NCI-H774 (cell line): ENCODE results near the gene DAB2IP.
"Not testable (repeated sequence)": the region's sequence is repeated elsewhere in the genome, so short reads cannot be mapped to it uniquely, and the experiment has no call there.

Experiments
- DNase-seq: peaks from one replicate; lab custom pipeline; 2025; lab: John Stamatoyannopoulos, UW

Gene DAB2IP

DNA sequence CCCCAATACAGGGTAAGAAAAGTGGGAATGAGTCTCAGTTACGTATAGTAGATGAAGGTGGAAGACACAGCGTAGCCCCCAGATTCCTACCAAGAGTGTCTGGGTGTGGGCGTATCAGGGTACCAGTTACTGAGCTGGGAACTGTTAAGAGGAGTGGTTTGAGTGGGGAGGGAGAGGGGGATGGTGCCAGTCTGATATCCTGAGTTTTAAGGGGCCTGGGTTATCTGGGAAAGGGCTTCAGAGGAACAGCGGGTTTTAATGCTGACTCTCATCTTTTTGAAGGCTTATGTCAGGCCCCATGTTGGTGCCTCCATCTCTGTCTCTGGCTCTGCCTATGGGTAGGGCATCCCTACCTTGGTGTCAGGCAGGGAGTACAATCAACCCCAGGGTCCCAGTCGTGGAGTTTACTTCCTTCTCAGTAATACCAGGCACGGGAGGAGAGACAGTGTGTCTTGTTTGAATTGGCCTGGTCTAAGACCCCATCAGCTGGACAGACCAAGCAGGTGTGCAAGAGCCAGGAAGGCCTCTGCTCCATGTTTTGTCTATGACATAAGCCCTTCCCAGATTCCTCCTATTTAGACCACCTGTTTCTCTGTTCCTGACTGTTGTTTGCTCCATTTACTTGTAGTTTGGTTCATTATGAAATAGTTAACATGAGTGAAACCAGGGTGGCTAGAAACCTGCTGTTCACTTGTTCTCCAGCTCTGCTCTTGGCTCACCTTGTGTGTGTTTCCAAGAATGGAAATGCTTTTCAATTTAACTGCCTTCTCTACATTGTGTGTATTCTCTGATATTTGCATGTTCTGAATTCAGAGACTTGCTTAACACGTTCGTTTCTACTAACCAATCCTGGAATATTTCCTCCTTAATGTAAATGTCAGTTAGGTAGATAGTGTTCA, 125.6 kb downstream of the DAB2IP start:
- DNase-seq = no peak

DNA sequence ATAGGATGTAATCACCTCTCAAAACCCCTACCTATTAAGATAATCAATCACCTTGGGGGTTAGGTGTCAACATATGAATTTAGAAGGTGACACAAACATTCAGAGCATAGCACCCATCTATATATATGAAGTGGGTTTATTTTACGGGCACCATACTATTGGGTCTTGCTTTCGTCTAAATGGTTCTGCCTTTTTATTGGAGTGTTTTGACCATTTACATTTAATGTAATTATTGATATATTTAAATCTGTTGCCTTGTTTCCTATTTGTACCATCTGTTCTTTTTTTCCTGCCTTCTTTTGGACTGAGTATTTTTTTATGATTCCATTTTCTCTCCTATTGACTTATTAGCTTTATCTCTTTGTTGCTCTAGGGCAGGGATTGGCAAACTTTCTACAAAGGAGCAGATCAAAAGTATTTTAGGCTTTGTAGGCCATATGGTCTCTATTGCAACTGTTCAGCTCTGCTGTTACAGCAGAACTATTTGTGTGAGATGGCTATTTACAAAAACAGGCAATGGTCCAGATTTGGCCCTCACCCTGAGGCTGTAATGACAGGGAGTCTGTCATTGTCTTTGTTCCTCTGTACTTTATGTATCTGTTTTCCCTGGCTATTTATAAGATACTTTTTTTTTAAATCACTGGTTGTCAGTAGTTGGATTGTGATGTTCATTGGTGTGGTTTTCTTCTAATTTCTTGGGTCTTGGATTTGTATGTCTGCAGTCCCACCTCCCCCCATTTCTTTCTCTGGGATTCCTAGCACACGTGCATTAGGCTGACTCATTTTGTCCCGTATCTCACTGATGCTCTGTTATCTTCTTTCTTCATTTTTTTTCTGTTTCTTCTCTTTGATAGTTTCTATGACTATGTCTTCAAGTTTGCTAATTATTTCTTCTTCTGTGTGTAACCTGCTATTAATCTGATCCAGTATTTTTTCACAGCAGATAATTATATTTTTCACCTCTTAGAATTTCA, 127.1 kb downstream of the DAB2IP start:
- no peak for DNase-seq

DNA sequence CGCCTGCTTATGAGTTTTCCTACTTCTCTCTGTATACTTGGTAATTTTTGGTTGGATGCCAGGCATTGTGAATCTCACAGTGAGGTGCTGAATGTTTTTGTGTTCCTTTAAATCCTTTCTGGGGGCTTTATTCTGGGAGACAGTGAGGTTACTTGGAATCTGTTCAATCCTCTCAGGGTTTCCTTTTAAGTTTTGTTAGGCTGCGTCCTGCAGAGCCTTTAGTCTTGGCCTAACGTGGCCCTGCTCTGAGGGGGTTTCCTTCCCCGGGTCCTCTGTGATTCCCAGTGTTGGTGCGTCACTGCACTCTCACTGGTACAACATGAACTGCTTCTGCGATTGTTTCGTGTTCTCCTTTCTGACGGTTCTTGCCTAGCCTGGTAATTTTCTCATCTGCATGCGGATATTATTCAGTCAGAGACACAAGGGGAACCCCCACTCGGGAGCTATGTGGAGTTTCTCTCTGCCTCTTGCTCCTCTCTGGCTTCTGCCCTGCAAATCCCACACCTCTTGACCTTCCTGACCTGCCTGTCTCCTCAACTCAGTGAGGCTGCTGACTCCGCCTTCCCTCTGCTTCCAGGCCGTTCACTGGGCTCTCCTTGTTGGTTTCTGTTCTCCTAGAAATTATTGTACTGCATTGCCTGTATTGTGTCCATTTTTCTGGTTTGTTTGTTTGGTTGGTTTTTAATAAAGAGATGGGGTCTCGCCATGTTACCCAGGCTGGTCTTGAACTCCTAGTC, 128.1 kb downstream of the DAB2IP start:
- no peak for DNase-seq

DNA sequence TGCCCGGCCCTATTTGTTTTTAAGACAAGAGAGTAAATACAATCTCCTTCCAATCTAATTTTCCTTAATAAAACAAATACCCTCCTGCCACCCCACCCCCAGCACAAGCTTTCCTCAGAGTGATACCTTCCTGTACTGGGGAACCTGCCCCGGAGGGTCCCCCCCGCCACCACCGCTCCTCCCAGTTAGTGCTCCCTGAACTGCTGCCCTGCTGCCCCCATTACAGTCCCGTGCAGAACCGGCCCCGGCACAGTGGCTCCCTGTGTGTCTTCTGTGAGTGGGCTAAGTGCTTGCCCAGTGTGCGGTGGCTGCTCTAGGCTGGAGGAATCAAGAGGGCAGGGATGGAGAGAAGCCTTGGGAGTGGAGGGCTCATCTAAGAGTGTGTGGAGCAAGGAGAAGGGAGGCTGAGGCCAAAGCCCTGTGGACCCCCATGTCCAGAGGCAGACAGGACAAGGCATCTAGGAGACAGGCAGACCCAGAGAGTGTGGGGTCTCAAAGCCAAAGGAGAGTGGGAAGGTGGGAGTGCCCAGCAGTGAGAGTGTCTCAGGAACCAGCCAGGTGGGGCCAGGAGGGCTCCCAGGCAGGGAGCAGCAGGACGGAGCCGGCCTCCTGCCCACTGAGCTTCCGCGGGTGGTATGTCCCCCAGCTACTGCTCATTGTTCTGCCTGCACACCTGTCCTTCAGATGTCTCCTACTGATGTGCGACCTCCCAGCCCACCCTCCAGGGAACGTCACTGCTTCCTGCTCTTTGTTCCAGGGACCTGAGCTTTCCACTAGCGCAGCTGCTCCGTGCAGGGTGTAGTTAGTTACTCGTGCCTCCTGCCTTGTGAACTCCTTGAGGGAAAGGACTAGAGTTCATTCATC, 129.0 kb downstream of the DAB2IP start:
- DNase-seq = no peak

DNA sequence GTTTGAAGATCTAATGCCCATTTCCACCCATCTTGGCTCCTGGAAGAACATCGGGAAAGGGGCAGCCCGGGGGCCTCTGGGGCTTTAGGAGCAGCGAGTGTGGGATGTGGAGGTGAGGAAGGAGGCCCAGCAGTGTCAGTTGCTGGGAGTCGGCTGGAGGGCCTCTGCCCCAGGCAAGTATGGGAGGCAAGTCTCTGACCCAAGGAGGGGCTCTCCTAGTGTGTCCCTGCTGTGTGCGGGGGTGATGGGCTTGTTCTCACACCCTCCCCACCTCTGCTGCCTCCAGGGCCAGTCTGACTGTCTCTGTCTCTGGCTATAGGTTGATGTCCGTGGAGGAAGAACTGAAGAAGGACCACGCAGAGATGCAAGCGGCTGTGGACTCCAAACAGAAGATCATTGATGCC, 129.7 kb downstream of the DAB2IP start:
- no peak for DNase-seq

DNA sequence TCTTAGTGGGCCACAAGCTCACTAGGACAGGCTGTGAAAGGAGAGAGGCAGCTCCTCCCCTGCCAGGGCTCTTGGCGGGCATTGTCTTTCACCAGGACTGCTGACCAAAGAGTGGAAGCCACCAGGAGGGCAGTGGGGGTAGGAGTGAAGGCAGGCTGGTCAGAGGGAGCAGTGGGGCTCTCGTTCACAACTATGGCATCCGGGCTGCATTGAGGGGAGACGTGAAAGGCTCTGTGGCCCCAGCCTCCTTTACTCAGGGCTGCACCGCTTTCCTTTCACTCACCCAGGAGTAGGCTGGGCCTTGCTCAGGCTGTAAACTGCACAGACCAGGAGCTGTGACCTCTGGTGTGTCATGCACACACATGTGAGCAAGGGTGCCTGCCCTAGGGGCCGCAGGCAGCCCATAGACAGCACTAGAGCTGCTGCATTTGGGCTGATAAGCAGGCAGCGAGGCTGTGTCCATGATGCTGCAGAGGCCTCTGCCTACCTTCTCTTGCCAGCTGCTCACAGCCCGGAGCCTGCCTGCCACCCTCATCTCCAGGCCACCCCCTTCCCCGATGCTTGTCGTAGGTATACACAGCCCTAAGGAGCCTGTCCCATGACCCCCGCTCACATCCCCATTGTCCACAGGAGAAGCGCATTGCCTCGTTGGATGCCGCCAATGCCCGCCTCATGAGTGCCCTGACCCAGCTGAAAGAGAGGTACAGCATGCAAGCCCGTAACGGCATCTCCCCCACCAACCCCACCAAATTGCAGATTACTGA, 130.4 kb downstream of the DAB2IP start:
- no peak for DNase-seq

DNA sequence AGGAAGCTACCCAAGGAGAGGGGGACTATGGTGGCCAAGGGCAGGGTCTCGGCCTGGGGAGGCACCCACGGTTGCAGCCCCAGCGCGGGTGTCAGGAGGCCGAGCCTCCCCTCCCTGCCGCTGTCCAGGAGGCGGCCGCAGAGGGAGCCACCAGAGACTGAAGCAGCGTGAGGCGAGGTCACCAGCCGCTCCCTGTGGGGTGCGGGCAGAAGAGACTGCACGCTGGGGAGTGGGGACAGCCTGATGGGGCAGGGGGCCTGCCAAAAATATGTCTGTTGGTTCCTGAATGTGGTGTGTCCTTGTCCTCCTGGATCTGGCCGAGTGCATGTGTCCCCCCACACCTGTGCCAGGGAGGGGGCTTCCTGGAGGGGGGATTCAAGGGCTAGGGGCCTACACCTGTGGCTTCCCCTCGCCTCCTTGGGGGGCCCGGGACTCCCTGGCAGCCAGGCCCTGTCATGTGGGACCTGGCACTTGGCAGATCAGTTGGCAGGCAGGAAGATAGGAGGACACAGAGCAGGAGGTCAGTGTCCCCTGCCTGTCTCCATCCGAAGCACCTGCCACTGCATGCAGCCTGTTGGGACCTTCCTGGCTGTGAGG, 131.2 kb downstream of the DAB2IP start:
- DNase-seq = no peak

DNA sequence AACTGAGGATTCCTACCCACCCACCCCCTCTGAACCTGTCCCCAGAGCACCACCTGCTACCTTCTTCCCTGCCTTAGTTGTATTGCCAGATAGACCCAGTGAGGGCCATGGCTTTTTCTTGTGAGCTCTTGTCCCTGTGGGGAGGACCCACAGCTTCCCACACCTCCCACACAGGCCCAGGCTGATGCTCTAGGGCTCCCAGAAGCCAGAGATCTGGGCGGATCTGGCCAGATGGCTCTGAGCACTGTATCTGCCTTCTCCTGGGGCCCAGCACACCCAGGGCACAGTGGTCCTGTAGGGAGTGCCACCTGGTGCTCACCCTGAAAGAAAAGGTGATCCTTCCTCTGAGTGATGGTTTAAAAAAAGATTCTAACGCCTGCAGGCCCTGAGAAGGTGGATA, 131.7 kb downstream of the DAB2IP start:
- no peak for DNase-seq

DNA sequence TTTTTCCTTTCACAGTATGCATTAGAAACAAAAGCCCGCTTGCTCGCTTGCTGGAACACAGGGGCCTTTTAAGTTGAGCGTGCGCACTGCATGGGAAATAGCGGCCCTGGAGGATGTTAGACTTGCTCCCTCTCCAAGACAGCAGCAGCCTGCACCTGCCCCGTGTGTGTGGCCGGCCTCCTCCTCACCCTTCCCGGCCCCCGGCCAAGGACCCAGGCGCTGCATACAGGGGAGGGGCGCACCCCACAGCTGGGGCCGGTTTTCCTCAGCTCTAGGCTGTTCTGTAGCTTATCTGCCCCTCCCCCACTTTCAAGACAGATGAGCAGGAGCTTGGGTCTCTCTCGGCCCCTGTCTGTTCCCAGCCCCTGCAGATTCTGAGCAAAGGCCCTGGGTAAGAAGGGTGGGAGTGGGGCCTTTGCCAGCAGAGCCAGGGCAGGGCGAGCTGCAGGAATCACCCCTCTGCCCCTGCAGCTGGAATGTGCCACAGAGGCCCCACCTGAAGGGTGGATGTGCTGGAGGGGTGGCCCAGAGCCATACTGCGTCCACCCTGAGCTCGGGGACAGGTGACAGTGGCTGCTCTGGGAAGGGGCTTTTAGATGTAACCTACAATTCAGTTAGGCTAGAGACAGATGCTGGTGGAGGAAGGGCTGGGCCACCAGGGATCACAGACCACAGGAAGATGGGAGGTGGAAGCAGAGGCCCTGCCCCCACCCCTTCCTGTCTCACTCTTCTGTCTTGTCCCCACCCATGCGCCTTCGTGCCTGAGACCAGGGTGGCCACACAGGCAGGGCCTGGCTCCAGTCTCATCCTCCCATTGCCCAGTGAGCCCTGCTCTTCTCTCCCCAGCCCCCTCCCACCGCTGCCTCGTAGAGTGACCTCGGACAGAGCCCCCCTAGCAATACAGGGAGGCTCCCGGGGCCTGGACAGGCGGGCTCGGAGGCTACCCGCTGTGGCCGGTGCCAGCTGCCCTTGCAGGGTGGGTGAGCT, 132.4 kb downstream of the DAB2IP start:
- no peak for DNase-seq

DNA sequence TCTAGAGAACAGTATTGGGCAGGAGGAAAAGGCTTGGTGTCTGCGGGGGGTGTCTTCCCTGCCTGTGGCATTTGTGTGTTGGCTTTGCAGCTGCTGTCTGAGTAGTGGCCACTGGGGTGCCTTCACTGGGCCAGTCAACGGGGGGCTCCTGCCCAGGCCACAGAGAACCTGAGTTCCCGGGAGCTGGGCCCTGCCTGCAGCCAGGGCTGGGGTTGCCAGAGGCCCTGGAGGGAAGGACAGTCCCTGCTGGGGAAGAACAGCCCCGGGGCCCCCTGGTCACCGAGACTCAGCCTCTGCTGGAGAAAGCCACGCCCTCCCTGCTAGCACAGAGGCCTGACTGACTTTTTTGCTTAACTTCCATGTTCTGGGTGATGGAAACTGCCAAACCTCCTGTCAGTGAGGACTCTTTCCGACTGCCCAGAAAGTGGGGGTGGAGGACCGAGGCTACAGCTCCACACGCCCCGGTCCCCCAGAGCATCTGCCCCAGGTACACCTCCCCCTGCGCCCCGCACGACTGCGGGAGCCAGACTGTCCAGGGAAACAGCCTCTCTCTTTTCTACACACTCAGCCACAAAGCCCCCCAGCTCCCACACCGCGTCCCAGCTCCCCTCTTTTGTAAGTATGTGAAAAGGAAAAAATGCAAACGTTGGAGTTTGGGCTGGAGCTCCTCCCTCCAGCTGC, 133.4 kb downstream of the DAB2IP start:
- DNase-seq = no peak

DNA sequence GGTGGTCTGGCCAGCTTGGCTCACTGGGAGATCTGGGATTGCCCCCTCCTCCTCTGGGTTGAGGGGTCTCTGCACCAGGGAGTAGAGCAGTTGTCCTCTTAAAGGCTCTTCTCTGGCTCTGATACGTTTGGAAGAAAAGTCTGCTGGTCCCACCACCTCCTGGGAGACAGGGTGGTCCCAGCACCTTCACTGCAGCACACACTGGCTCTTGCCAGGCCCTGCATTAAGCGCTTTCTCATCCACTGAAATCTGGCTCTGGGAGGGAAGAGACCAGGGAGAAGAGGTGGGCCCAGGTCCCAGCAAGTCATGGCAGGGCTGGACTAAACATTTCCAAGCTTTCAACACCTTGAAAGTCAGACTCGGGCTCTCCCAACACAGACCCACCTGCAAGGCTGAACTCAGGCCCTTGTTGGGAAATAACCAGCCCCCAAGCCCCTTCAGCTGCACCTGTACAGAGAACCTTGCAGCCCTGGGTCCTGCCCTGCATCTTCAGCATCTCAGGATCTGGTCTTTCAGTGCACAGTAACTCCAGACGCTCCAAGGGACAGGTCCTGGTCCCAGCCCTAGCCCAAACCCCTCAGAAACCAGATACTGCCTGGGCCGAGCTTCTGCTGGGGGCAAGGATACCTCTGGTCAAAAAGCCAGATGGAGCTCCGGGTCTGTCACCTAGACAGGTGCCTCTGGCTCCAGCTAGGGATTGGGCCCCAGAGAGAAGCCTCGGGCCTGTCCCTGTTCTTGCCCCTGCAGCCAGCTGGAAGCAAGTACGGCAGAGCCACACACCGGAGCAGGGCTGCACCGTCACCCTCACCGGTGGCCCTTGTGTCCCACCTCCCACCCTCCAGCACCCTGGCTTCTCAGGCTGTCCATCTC, 134.5 kb downstream of the DAB2IP start:
- DNase-seq = no peak

DNA sequence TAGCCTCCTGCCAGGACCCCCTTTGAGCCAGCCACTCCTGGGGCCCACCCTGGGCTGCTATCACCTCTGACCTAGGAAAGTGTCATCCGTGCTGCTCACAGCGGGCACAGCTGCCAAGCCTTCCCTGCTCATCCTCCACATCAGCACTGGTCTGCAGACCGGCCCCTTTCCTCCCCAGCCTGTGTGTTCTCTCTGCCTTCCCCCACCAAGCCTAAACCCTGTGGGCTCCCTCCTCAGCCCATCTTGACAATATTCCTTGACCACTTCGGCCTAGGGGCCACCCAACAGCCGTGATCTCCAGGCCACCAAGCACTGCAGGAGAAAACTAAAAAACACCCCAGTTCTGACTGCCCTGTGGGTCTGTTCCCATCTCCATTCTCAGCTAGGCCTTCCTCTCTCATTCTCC, 135.1 kb downstream of the DAB2IP start:
- DNase-seq = no peak

DNA sequence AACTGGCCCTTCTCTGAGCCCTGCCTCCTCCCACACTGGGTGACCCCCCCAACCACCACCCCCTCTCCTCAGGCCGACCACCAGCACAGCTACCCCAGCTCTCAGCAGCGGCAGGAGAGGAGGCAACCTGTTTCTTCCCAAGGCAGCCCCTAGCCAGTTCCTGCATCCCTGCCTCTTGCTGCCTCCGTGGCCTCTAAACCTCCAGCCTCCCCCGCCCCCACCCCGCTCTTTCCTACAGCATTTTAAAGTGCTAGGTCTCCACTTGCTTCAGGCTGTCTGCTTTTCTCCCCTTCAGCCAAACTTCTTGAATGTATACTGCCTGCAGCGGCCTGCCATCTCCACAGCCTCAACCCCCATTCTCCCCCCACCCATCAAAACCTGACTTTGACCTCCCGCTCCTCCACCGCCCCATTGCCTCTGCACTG, 135.6 kb downstream of the DAB2IP start:
- no peak for DNase-seq

DNA sequence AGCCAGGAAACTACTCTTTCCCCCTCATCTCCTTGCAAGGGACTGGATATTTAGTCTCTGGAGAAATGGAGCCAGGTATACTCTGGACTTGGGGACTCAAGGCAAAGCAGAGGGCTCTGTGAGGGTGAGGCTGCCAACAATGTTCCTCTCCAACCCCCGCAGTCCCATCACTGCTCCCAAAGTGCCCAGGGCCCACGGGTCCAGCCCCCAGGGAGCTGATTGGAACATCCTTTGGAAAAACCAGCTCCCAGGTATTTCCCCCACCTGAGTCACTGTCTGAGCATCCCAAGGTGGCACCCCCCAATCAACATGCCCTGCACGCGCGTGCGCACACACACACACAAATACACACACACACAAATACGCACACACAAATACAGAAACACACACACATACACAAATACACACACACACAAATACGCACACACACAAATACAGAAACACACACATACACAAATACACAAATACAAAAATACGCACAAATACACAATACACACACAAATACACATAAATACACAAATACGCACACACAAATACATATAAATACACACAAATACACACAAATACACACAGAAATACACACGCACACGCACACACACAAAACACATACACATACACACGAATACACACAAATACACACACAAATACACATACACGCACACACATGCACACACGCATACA, 137.4 kb downstream of the DAB2IP start:
- no peak for DNase-seq

DNA sequence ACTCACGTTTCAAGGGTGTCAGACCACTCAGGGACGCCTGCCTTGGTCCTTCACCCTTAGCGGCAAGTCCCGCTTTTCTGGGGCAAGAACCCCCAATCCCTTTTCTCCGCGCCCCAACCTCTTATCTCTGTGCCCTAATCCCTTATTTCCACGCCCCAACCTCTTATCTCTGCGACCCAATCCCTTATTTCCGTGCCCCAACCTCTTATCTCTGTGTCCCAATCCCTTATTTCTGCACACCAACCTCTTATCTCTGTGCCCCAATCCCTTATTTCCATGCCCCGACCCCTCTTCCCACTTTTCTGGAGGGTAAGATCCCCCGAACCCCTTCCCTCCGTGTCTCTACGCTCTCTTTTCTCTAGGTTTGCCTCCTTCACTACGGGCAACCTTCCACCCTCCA, 139.4 kb downstream of the DAB2IP start:
- no peak for DNase-seq

DNA sequence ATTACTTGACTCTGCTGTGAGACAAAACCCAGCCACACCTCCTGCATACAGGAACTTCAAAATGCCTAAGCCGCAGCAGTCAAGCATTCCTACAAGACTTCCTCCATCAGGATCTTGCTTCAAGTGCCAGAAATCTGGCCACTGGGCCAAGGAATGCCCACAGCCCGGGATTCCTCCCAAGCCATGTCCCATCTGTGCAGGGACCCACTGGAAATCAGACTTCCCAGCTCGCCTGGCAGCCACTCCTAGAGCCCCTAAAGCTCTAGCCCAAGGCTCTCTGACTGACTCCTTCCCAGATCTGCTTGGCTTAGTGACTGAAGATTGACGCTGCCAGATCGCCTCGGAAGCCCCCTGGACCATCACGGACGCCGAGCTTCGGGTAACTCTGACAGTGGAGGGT, 141.0 kb downstream of the DAB2IP start:
- DNase-seq = not testable (repeated sequence)

DNA sequence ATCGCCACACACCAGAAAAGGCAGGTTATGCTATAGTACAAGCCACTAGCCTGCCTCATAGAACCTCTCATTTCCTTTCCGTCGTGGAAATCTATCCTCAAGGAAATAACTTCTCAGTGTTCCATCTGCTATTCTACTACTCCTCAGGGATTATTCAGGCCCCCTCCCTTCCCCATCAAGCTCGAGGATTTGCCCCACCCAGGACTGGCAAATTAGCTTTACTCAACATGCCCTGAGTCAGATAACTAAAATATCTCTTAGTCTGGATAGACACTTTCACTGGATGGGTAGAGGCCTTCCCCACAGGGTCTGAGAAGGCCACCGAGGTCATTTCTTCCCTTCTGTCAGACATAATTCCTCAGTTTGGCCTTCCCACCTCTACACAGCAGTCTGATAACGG, 142.9 kb downstream of the DAB2IP start:
- not testable (repeated sequence) for DNase-seq
